ENCODE measurements around the gene GRIN2C.

GRIN2C gene

DNA sequence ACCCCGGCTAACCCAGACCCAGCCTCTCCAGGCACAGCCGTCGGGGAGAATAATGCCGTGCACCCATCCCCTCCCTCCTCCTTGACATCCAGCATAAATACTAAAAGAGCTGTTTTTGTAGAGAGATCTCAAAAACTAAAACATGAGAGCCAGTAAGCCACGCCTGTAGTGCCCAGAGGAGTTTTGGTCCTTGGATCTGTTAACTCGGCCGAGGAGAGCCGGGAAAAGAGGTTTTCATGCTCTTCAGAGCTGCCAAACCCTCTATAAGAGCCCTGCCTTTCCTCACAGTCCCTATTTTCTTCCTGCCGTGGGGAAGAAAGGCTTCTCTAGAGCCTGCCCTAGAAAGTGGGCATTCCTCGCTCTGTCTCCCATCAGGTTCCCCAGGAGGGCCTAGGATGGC is 53.4 kb downstream of the GRIN2C start:
- Histone ChIP-seq H3K23ac (ENCODE audit: low read depth, low read length, poor library complexity) (no peak overlapping the region), H3K4me1 (ENCODE audit: control insufficient read depth in 2 of 2, insufficient read depth in 1 of 2, low read depth in 1 of 2, low read length in 2 of 2) (peaks cover 0 to 3% of the 10 kb centered on the region in 2 donors), H3K27me3 (ENCODE audit: control insufficient read depth in 3 of 3, insufficient read depth in 3 of 3, low read depth in 1 of 3, low read length in 3 of 3) (no peaks in the 10 kb centered on the region), H3K9ac (ENCODE audit: low read depth, low read length, poor library complexity) (no peak overlapping the region), H3K14ac (ENCODE audit: low read length) (no peak overlapping the region), H3K79me1 (ENCODE audit: low read depth, low read length) (peaks cover 3% of the 10 kb centered on the region), H3K36me3 (replicated peaks in 1 of 2; ENCODE audit: control insufficient read depth in 2 of 2, insufficient read depth in 2 of 2, low read length in 2 of 2) (peaks cover 13 to 18% of the 10 kb centered on the region in 2 donors), H2AFZ (ENCODE audit: low read length) (no peak overlapping the region), H3K27ac (replicated peaks; ENCODE audit: low read length) (no peak overlapping the region), H3K18ac (ENCODE audit: low read length) (no peak overlapping the region), H4K91ac (ENCODE audit: low read depth, low read length, poor library complexity) (no peak overlapping the region), H2BK5ac (ENCODE audit: low read length) (no peak overlapping the region), H2AK5ac (ENCODE audit: low read depth, low read length) (no peak overlapping the region), H2BK15ac (ENCODE audit: low read length) (no peak overlapping the region), H3K4ac (ENCODE audit: low read length) (no peak overlapping the region), H2BK120ac (ENCODE audit: low read depth, low read length) (no peak overlapping the region), H2BK12ac (ENCODE audit: low read length) (no peak overlapping the region), H3K9me3 (replicated peaks in 1 of 2; ENCODE audit: control insufficient read depth in 2 of 2, insufficient read depth in 1 of 2, low read depth in 1 of 2, low read length in 2 of 2) (no peaks in the 10 kb centered on the region), H3K4me2 (ENCODE audit: insufficient read depth, low read length, poor library complexity, severe bottlenecking) (no peak overlapping the region), H3K4me3 (ENCODE audit: low read length in 2 of 2) (no peak overlapping the region), H4K8ac (ENCODE audit: low read depth, low read length) (no peak overlapping the region)
- WGBS, 2 donors (ENCODE audit: extremely low coverage in 2 of 2, insufficient read length in 2 of 2, insufficient replicate concordance in 1 of 2) = no CpG with 5 or more reads among the region's 10 CpGs
- no peak for DNase-seq (ENCODE audit: low spot score)

DNA sequence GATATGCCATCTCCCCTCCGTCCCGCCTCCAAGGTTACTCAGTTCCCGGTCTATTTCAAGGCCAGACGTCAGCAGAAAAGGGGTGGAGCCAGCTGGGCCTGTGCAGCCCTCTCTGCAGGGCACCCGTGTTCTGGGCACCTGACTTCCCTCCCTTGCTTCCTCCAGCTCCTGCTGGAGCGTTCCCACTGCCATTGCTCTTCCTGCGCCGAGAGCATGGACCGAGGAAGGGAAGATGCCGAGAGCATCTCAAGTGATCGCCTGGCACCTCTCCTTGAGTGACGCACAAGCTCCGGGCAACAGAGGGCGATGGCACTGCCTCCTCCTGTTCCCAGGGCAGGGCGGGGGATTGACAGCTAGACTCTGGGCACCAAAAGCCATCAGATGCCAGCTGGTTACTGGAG is 54.1 kb downstream of the GRIN2C start:
- no CpG with 5 or more reads among the region's 15 CpGs for WGBS, 2 donors (ENCODE audit: extremely low coverage in 2 of 2, insufficient read length in 2 of 2, insufficient replicate concordance in 1 of 2)
- Histone ChIP-seq H3K9me3 (replicated peaks in 1 of 2; ENCODE audit: control insufficient read depth in 2 of 2, insufficient read depth in 1 of 2, low read depth in 1 of 2, low read length in 2 of 2) (no peaks in the 10 kb centered on the region), H3K4ac (ENCODE audit: low read length) (no peak overlapping the region), H3K79me1 (ENCODE audit: low read depth, low read length) (peaks cover 3% of the 10 kb centered on the region), H2AK5ac (ENCODE audit: low read depth, low read length) (peak overlapping the region; percentile 8), H3K36me3 (replicated peaks in 1 of 2; ENCODE audit: control insufficient read depth in 2 of 2, insufficient read depth in 2 of 2, low read length in 2 of 2) (peaks cover 21 to 23% of the 10 kb centered on the region in 2 donors), H3K27me3 (ENCODE audit: control insufficient read depth in 3 of 3, insufficient read depth in 3 of 3, low read depth in 1 of 3, low read length in 3 of 3) (no peaks in the 10 kb centered on the region), H2BK12ac (ENCODE audit: low read length) (no peak overlapping the region), H3K23ac (ENCODE audit: low read depth, low read length, poor library complexity) (peak overlapping the region; percentile 60), H2BK120ac (ENCODE audit: low read depth, low read length) (peak overlapping the region; percentile 41), H2AFZ (ENCODE audit: low read length) (no peak overlapping the region), H2BK5ac (ENCODE audit: low read length) (no peak overlapping the region), H3K18ac (ENCODE audit: low read length) (peak overlapping the region; percentile 13), H2BK15ac (ENCODE audit: low read length) (no peak overlapping the region), H3K4me1 (ENCODE audit: control insufficient read depth in 2 of 2, insufficient read depth in 1 of 2, low read depth in 1 of 2, low read length in 2 of 2) (peaks cover 0 to 3% of the 10 kb centered on the region in 2 donors), H3K4me2 (ENCODE audit: insufficient read depth, low read length, poor library complexity, severe bottlenecking) (no peak overlapping the region), H4K8ac (ENCODE audit: low read depth, low read length) (no peak overlapping the region), H3K9ac (ENCODE audit: low read depth, low read length, poor library complexity) (no peak overlapping the region), H3K14ac (ENCODE audit: low read length) (no peak overlapping the region), H3K27ac (replicated peaks; ENCODE audit: low read length) (no peak overlapping the region), H4K91ac (ENCODE audit: low read depth, low read length, poor library complexity) (no peak overlapping the region), H3K4me3 (ENCODE audit: low read length in 2 of 2) (no peak overlapping the region)
- DNase-seq (ENCODE audit: low spot score) = no peak

- Histone ChIP-seq H3K23ac (ENCODE audit: low read depth, low read length, poor library complexity) (no peak overlapping the region), H3K9me3 (replicated peaks in 1 of 2; ENCODE audit: control insufficient read depth in 2 of 2, insufficient read depth in 1 of 2, low read depth in 1 of 2, low read length in 2 of 2) (no peaks in the 10 kb centered on the region), H3K27me3 (ENCODE audit: control insufficient read depth in 3 of 3, insufficient read depth in 3 of 3, low read depth in 1 of 3, low read length in 3 of 3) (no peaks in the 10 kb centered on the region), H3K4me2 (ENCODE audit: insufficient read depth, low read length, poor library complexity, severe bottlenecking) (no peak overlapping the region), H3K79me1 (ENCODE audit: low read depth, low read length) (peaks cover 3% of the 10 kb centered on the region), H3K4me1 (ENCODE audit: control insufficient read depth in 2 of 2, insufficient read depth in 1 of 2, low read depth in 1 of 2, low read length in 2 of 2) (peaks cover 0 to 3% of the 10 kb centered on the region in 2 donors), H2BK5ac (ENCODE audit: low read length) (no peak overlapping the region), H3K4ac (ENCODE audit: low read length) (no peak overlapping the region), H2AK5ac (ENCODE audit: low read depth, low read length) (no peak overlapping the region), H3K9ac (ENCODE audit: low read depth, low read length, poor library complexity) (peak overlapping the region; percentile 63), H4K91ac (ENCODE audit: low read depth, low read length, poor library complexity) (no peak overlapping the region), H4K8ac (ENCODE audit: low read depth, low read length) (no peak overlapping the region), H2BK12ac (ENCODE audit: low read length) (no peak overlapping the region), H3K27ac (replicated peaks; ENCODE audit: low read length) (no peak overlapping the region), H2AFZ (ENCODE audit: low read length) (no peak overlapping the region), H3K4me3 (ENCODE audit: low read length in 2 of 2) (no peak overlapping the region), H2BK120ac (ENCODE audit: low read depth, low read length) (no peak overlapping the region), H3K14ac (ENCODE audit: low read length) (no peak overlapping the region), H3K18ac (ENCODE audit: low read length) (no peak overlapping the region), H3K36me3 (replicated peaks in 1 of 2; ENCODE audit: control insufficient read depth in 2 of 2, insufficient read depth in 2 of 2, low read length in 2 of 2) (peaks cover 23 to 29% of the 10 kb centered on the region in 2 donors), H2BK15ac (ENCODE audit: low read length) (no peak overlapping the region)
- WGBS, 2 donors (ENCODE audit: extremely low coverage in 2 of 2, insufficient read length in 2 of 2, insufficient replicate concordance in 1 of 2) = no CpG with 5 or more reads among the region's 7 CpGs
- no peak for DNase-seq (ENCODE audit: low spot score)
These were observed 55.0 kb downstream of the GRIN2C start for GRCh38 chr17:74804683-74805082.

- Histone ChIP-seq H2AK5ac (ENCODE audit: low read depth, low read length) (no peak overlapping the region), H3K27ac (replicated peaks; ENCODE audit: low read length) (no peak overlapping the region), H3K9me3 (replicated peaks in 1 of 2; ENCODE audit: control insufficient read depth in 2 of 2, insufficient read depth in 1 of 2, low read depth in 1 of 2, low read length in 2 of 2) (no peaks in the 10 kb centered on the region), H3K4me2 (ENCODE audit: insufficient read depth, low read length, poor library complexity, severe bottlenecking) (no peak overlapping the region), H3K14ac (ENCODE audit: low read length) (no peak overlapping the region), H4K8ac (ENCODE audit: low read depth, low read length) (no peak overlapping the region), H2BK120ac (ENCODE audit: low read depth, low read length) (no peak overlapping the region), H4K91ac (ENCODE audit: low read depth, low read length, poor library complexity) (no peak overlapping the region), H3K18ac (ENCODE audit: low read length) (no peak overlapping the region), H2BK5ac (ENCODE audit: low read length) (no peak overlapping the region), H3K36me3 (replicated peaks in 1 of 2; ENCODE audit: control insufficient read depth in 2 of 2, insufficient read depth in 2 of 2, low read length in 2 of 2) (peaks cover 25 to 37% of the 10 kb centered on the region in 2 donors), H3K27me3 (ENCODE audit: control insufficient read depth in 3 of 3, insufficient read depth in 3 of 3, low read depth in 1 of 3, low read length in 3 of 3) (no peaks in the 10 kb centered on the region), H2AFZ (ENCODE audit: low read length) (no peak overlapping the region), H3K9ac (ENCODE audit: low read depth, low read length, poor library complexity) (no peak overlapping the region), H3K23ac (ENCODE audit: low read depth, low read length, poor library complexity) (no peak overlapping the region), H2BK15ac (ENCODE audit: low read length) (no peak overlapping the region), H3K4me1 (ENCODE audit: control insufficient read depth in 2 of 2, insufficient read depth in 1 of 2, low read depth in 1 of 2, low read length in 2 of 2) (peaks cover 0 to 3% of the 10 kb centered on the region in 2 donors), H2BK12ac (ENCODE audit: low read length) (no peak overlapping the region), H3K4me3 (ENCODE audit: low read length in 2 of 2) (no peak overlapping the region), H3K4ac (ENCODE audit: low read length) (no peak overlapping the region), H3K79me1 (ENCODE audit: low read depth, low read length) (peaks cover 3% of the 10 kb centered on the region)
- no CpG with 5 or more reads among the region's 5 CpGs for WGBS, 2 donors (ENCODE audit: extremely low coverage in 2 of 2, insufficient read length in 2 of 2, insufficient replicate concordance in 1 of 2)
- DNase-seq (ENCODE audit: low spot score) = no peak
These were observed 55.7 kb downstream of the GRIN2C start for GRCh38 chr17:74803971-74804370.

Data from neuronal stem cell (in vitro differentiated cells).